AG10803 (cell line): ENCODE results near the gene SLC9C1.
A peak's percentile ranks its signal among the peaks of the same experiment; 100 is the strongest.

Experiments used
- DNase-seq: peaks from one replicate; pipeline ENCODE4 v3.0.0; 2010; ENCODE audit warnings: low read depth
- H3K4me3 ChIP-seq: 2 replicates; pipeline ENCODE4 v1.5.1; 2011; ENCODE audit warnings: mild to moderate bottlenecking, low read length, control low read depth
- CTCF ChIP-seq: conservative IDR thresholded peaks from 2 replicates; pipeline ENCODE4 v1.5.1; 2011; ENCODE audit warnings: mild to moderate bottlenecking, low read length, control low read depth, inconsistent platforms

Gene SLC9C1

GRCh38 chr3:112334691-112335433, 40.8 kb upstream of the SLC9C1 start:
- no peak overlapping the region for H3K4me3 ChIP-seq
- TF ChIP-seq CTCF = no peak
- DNase-seq = no peak

DNA sequence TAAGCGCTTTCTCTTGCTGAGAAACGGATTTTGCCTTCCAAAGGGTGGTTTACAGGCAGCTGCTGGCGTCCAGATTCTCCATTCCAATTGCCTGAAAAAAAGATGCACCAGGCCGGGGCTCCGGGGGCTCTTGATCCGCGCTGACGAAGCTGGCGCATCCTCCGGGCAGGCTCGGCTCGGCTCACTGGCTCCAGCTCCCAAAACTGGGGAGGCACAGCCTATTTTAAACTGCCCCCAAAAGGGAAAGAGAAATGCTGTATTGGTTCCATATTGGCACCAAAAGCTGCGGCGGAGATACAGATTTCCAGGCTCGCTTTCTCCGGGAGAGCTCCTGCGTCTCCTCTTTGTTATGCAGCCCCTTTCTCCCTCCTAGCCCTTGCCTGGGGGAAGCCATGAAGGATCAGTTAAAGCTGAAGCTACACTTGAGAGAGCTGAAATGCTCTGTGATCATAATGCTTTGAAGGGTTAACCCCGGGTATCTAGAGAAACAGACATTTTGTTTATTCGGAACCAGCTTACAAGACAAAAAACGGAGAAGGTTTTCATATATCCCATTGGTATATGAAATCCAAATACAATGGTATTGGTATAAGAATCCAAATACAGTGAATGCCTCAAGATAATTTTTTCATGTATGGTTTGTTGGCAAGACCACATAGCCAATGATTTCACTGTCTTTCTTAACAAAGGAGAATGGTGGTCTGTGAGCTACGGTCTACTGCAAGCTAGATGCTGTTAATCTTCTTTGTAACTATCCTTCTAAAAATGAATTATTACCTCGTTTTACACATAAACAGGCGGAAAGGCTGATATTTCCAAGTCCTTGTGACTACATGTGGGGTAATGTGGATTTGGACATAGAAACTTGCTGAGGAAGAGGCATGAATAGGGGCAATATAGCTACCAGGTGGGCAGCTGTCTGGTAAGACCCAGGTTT, 39.6 kb upstream of the SLC9C1 start:
- TF ChIP-seq CTCF = no peak
- peak; percentile 0 for DNase-seq
- H3K4me3 ChIP-seq = peak overlapping the region; percentile 52

- no peak for TF ChIP-seq CTCF
- DNase-seq = peak; percentile 17
- H3K4me3 ChIP-seq = peak within 1 kb of the TSS; percentile 52
Observed at GRCh38 chr3:112333002-112333380, 39.0 kb upstream of the SLC9C1 start, which contains the start of gene CD200. CD200 (plus strand) TSS chr3:112333156; CDS start chr3:112333213, 57 bp downstream.

- H3K4me3 ChIP-seq = no peak overlapping the region
- DNase-seq = no peak
- TF ChIP-seq CTCF = no peak
Observed at GRCh38 chr3:112331851-112332250, 37.8 kb upstream of the SLC9C1 start.

- peak; percentile 63 for DNase-seq
- no peak overlapping the region for H3K4me3 ChIP-seq
- peak; percentile 87 for TF ChIP-seq CTCF
Observed at GRCh38 chr3:112327371-112327951, 33.4 kb upstream of the SLC9C1 start.

DNA sequence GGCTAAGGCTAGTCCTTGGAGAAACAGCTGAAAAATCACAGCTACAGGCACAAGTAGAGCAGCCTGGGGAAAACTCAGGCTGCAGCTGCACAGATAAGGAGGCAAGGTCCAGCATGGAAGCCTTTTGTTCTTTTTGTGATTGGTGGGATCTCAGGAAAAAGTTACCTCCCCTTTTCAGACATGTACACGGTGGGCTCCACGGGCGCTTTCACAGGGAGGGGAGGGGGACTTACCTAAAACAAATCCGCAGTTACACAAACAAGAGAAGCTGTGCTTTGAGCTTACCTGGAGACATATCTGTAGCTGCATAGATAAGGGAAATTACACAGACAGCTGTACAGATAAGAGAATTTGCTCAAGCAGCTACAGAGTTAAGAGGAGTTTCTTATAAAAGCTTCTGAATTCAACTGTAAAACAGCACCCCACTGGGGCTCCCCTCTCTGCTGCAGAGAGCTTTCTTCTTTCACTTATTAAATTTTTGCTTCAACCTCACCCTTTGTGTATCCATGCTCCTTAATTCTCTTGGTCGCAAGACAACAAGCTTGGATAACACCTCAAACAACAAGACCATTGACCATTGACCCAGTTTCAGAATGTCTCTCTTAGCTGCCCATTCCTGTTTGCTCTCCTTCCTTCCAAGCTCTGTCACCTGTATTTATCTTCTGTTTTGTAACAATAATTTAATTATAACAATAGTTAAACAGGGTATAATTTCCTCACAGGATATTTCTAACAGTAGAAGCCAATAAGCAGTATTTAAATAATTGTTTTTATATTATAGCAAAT, 28.0 kb upstream of the SLC9C1 start:
- TF ChIP-seq CTCF = no peak
- DNase-seq = no peak
- no peak overlapping the region for H3K4me3 ChIP-seq
